CD4-positive, alpha-beta T cell (primary cell): ENCODE measurements around the gene MITF. TPM values are rescaled to one million over a fixed set of nuclear protein-coding genes. Genes with fewer than 3 reads are reported as not detected.

Experiments used
- ATAC-seq: fragments of 200-7000 bp; cut with Tn5 transposase; one replicate; pipeline ENCODE4 v1.10.0; 2022; ENCODE audit warnings: mild to moderate bottlenecking; ENCODE audit not compliant: poor library complexity
- CTCF ChIA-PET: fragments of 350-600 bp; sonication (Branson Sonifier 250); formaldehyde crosslinking; loops from one replicate; lab custom pipeline; 2021; ENCODE audit warnings: antibody characterized with exemption, inconsistent platforms; lab: Charles Lee
- POLR2A ChIA-PET: fragments of 350-600 bp; sonication (Branson Sonifier 250); formaldehyde crosslinking; loops from one replicate; lab custom pipeline; 2021; ENCODE audit warnings: antibody characterized with exemption, inconsistent platforms; lab: Charles Lee
- DNase-seq, 14 experiments: peaks; one replicate each; pipeline ENCODE4 v3.0.0-alpha.2; 2013 to 2020; ENCODE audit warnings: mixed read lengths in 2 of 14
- H3K27ac ChIP-seq, 2 donors: one replicate each; pipeline versions ENCODE4 v1.5.1 to v1.7.0; 2013; ENCODE audit warnings: low read length in 2 of 2, low read depth in 1 of 2, mild to moderate bottlenecking in 1 of 2
- H3K27me3 ChIP-seq, 2 experiments: 1 replicate in 1 of 2; 2 replicates in 1 of 2; pipeline versions ENCODE4 v1.6.1 to v1.7.0; 2013; ENCODE audit warnings: low read length in 2 of 2, control low read depth in 1 of 2, mild to moderate bottlenecking in 1 of 2, moderate library complexity in 1 of 2; ENCODE audit not compliant: insufficient read depth in 2 of 2, control insufficient read depth in 1 of 2
- H3K36me3 ChIP-seq: one replicate; pipeline ENCODE4 v1.6.1; 2013; ENCODE audit warnings: low read length, control low read depth; ENCODE audit not compliant: insufficient read depth
- H3K4me1 ChIP-seq: one replicate; pipeline ENCODE4 v1.6.1; 2013; ENCODE audit warnings: low read length, control low read depth; ENCODE audit not compliant: insufficient read depth
- H3K4me3 ChIP-seq: one replicate; pipeline ENCODE4 v1.5.1; 2013; ENCODE audit warnings: mild to moderate bottlenecking, low read length, moderate library complexity
- H3K9me3 ChIP-seq, 2 experiments: 1 replicate in 1 of 2; 2 replicates in 1 of 2; pipeline versions ENCODE4 v1.6.1 to v1.7.0; 2013; ENCODE audit warnings: low read length in 2 of 2, mild to moderate bottlenecking in 2 of 2, control low read depth in 1 of 2, moderate library complexity in 1 of 2; ENCODE audit not compliant: control insufficient read depth in 1 of 2, insufficient read depth in 1 of 2
- H3K27ac Mint-ChIP-seq: one replicate; pipeline ENCODE4 v1.8.0; 2020; ENCODE audit warnings: mixed read lengths
- H3K27me3 Mint-ChIP-seq: one replicate; pipeline ENCODE4 v1.8.0; 2021; ENCODE audit warnings: mixed read lengths
- H3K36me3 Mint-ChIP-seq: one replicate; pipeline ENCODE4 v1.8.0; 2021; ENCODE audit warnings: low read depth, mixed read lengths
- H3K4me1 Mint-ChIP-seq: one replicate; pipeline ENCODE4 v1.8.0; 2021; ENCODE audit warnings: low read depth, mixed read lengths
- H3K4me3 Mint-ChIP-seq: one replicate; pipeline ENCODE4 v1.8.0; 2020; ENCODE audit warnings: mild to moderate bottlenecking, mixed read lengths
- H3K9me3 Mint-ChIP-seq: one replicate; pipeline ENCODE4 v1.8.0; 2020; ENCODE audit warnings: mixed read lengths
- intact Hi-C, 2 experiments: fragments of 100-400 bp; cut with DNase I in 1 of 2; cut with micrococcal nuclease in 1 of 2; formaldehyde crosslinking; loops; one replicate each; pipeline versions ENCODE4 v1.15.1 to v1.9.0; 2023 to 2025; cut with DNase I, micrococcal nuclease
- total RNA-seq, 174 experiments: library from RNA in 2 of 174; stranded (reverse) in 2 of 174; gene quantifications; one replicate each; pipeline ENCODE4 v1.2.3 and lab custom pipeline; 2021 to 2026
- TF ChIP-seq, protein P1 (sequence below): fragments of 200-600 bp; IDR thresholded peaks from one replicate; pipeline ENCODE4 v1.8.0; 2022; ENCODE audit warnings: antibody characterized with exemption, mild to moderate bottlenecking

MITF gene
- total RNA-seq, 2 experiments from 2014 or later = not detected

DNA sequence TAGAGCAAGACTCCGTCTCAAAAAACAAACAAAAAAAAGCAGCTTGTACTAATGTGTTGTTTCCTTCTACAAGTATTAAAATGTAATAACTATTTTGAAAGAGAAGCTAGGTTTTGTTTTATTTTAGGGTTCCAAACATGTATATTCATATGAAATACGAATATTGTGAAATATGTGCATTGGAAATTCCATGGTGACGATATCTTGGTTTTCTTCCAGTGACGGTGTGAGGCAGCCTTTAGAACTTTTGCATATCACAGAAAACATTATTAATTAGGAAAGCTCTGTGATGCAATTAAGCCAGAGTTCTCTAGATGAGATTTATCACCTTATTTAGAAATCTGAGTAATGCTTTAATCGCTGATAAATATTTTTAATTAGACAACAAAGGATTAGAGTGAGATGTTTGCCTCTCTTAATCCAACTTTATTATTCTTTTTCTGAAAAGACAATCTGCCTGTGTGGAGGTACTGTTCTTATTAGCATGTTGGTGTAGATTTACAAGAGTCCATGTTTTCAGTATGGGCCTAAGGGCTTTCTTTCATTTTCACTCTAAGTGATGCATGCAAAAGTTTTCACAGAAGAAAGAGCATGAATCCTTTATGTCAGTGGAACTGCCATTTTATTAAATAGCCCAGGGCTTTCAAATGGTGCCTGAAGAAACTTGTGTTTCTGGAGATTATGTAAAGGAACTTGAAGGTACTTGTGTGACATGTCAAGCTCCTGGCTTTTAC lies 222.6 kb downstream of the MITF start:
- no peaks in the 10 kb centered on the region for H3K27me3 Mint-ChIP-seq
- H3K9me3 ChIP-seq = no peaks in the 10 kb centered on the region
- no peaks in the 10 kb centered on the region for H3K4me1 ChIP-seq
- ATAC-seq = no peak
- no peaks in the 10 kb centered on the region for H3K9me3 Mint-ChIP-seq
- TF ChIP-seq, protein P1, sequence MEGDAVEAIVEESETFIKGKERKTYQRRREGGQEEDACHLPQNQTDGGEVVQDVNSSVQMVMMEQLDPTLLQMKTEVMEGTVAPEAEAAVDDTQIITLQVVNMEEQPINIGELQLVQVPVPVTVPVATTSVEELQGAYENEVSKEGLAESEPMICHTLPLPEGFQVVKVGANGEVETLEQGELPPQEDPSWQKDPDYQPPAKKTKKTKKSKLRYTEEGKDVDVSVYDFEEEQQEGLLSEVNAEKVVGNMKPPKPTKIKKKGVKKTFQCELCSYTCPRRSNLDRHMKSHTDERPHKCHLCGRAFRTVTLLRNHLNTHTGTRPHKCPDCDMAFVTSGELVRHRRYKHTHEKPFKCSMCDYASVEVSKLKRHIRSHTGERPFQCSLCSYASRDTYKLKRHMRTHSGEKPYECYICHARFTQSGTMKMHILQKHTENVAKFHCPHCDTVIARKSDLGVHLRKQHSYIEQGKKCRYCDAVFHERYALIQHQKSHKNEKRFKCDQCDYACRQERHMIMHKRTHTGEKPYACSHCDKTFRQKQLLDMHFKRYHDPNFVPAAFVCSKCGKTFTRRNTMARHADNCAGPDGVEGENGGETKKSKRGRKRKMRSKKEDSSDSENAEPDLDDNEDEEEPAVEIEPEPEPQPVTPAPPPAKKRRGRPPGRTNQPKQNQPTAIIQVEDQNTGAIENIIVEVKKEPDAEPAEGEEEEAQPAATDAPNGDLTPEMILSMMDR = no peak
- no peak overlapping the region for H3K4me3 ChIP-seq
- DNase-seq = no peak
- H3K27ac Mint-ChIP-seq = no peak overlapping the region
- ChIA-PET POLR2A (no interaction called here), CTCF (no interaction called here)
- H3K36me3 ChIP-seq = no peaks in the 10 kb centered on the region
- no peak overlapping the region for H3K27ac ChIP-seq
- H3K4me1 Mint-ChIP-seq = no peaks in the 10 kb centered on the region
- no peaks in the 10 kb centered on the region for H3K27me3 ChIP-seq
- no peak overlapping the region for H3K4me3 Mint-ChIP-seq
- intact Hi-C loops = no loop called here
- H3K36me3 Mint-ChIP-seq = no peaks in the 10 kb centered on the region

DNA sequence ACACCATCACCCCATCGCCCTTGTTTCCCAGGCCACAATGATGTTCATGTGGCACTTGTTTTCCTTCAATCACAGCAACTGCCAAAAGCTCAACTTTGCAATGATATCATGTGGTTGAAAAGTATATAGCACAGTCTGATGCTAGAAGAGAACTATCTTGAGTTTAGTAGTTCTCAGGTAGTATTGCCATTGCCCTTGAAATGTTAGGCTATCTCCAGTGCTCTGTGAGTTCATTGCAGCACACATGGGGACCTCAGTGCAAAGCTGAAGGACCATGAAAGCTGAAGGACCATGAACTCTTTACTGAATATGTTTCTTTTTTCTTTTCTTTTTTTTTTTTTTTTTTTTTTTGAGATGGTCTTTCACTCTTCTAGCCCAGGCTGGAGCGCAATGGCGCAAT lies 224.4 kb downstream of the MITF start:
- TF ChIP-seq, protein P1 = no peak
- intact Hi-C loops = no loop called here
- ChIA-PET CTCF (no interaction called here), POLR2A (no interaction called here)
- ATAC-seq (no peak), DNase-seq (no peak)
- H3K4me3 Mint-ChIP-seq = no peak overlapping the region
- H3K9me3 Mint-ChIP-seq = no peaks in the 10 kb centered on the region
- H3K4me1 Mint-ChIP-seq = no peaks in the 10 kb centered on the region
- H3K27ac Mint-ChIP-seq = no peak overlapping the region
- no peaks in the 10 kb centered on the region for H3K36me3 Mint-ChIP-seq
- no peak overlapping the region for H3K27ac ChIP-seq
- H3K9me3 ChIP-seq = no peaks in the 10 kb centered on the region
- H3K4me1 ChIP-seq = no peaks in the 10 kb centered on the region
- no peaks in the 10 kb centered on the region for H3K36me3 ChIP-seq
- no peaks in the 10 kb centered on the region for H3K27me3 Mint-ChIP-seq
- no peaks in the 10 kb centered on the region for H3K27me3 ChIP-seq
- H3K4me3 ChIP-seq = no peak overlapping the region

DNA sequence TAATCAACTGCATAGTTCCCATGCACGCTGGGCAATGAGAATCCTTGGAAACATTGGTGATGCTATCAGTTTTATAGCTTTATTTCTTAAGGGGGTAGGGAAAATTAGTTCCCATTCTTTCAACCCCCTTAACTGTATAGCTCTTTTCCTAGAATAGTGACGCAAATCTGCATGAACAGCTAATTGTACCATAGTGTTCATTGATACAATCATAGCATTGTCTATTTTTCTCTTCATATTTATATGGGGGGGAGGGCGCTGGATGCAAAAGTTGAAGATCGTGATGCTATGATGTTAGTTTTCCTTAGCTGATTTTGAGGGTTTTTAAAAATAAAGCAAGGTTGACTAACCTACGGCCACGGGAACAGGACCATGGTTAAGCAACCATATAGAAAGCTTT lies 227.9 kb downstream of the MITF start:
- TF ChIP-seq, protein P1 = no peak
- DNase-seq (no peak), ATAC-seq (no peak)
- Histone ChIP-seq H3K36me3 (no peaks in the 10 kb centered on the region), H3K27ac (no peak overlapping the region), H3K27me3 (no peaks in the 10 kb centered on the region), H3K9me3 (no peaks in the 10 kb centered on the region), H3K4me3 (no peak overlapping the region), H3K4me1 (no peaks in the 10 kb centered on the region)
- Mint-ChIP-seq H3K4me1 (no peaks in the 10 kb centered on the region), H3K9me3 (no peaks in the 10 kb centered on the region), H3K36me3 (no peaks in the 10 kb centered on the region), H3K27ac (no peak overlapping the region), H3K4me3 (no peak overlapping the region), H3K27me3 (no peaks in the 10 kb centered on the region)
- CTCF ChIA-PET = no interaction called here
- intact Hi-C loops = no loop called here
- POLR2A ChIA-PET = no interaction called here
